Panc1 (cell line): ENCODE measurements around the gene AMFR. TPM values are rescaled to one million over a fixed set of nuclear protein-coding genes. Genes with fewer than 3 reads are reported as not detected.

Experiments used
- ATAC-seq: fragments of 200-7000 bp; cut with Tn5 transposase; 2 replicates; pipeline ENCODE4 v1.9.1; 2020; ENCODE audit warnings: mild to moderate bottlenecking, moderate library complexity
- BruUV-seq: library from RNA; stranded (reverse); fragments of 400-500 nt; replicated peaks from 2 replicates; lab custom pipeline; 2021; lab: Mats Ljungman, UMichigan
- CTCF ChIA-PET: fragments of 300-600 bp; sonication (Branson Sonifier 250); formaldehyde crosslinking; loops from one replicate; lab custom pipeline; 2022; ENCODE audit warnings: antibody characterized with exemption; lab: Charles Lee
- POLR2A ChIA-PET: fragments of 300-600 bp; sonication (Branson Sonifier 250); formaldehyde crosslinking; loops from one replicate; lab custom pipeline; 2022; ENCODE audit warnings: antibody characterized with exemption; lab: Charles Lee
- DNase-seq: peaks from one replicate; pipeline ENCODE4 v3.0.0-alpha.2; 2010; ENCODE audit warnings: low read depth, low spot score
- H3K27ac ChIP-seq: 2 replicates; pipeline ENCODE4 v1.5.1; 2011; ENCODE audit warnings: mild to moderate bottlenecking, low read length, inconsistent platforms
- H3K27me3 ChIP-seq: fragments of 200-500 bp; sonication (Bioruptor generic); 2 replicates; pipeline ENCODE4 v1.6.0; 2014; ENCODE audit warnings: low read length, inconsistent platforms; ENCODE audit not compliant: control insufficient read depth, insufficient read depth
- H3K36me3 ChIP-seq: fragments of 200-500 bp; sonication (Bioruptor generic); 2 replicates; pipeline ENCODE4 v1.5.1; 2014; ENCODE audit warnings: inconsistent platforms, mild to moderate bottlenecking, low read length, moderate library complexity; ENCODE audit not compliant: control insufficient read depth, insufficient read depth
- H3K4me1 ChIP-seq: 2 replicates; pipeline ENCODE4 v1.5.1; 2011; ENCODE audit warnings: inconsistent platforms, mild to moderate bottlenecking, low read length, moderate library complexity; ENCODE audit not compliant: control insufficient read depth, insufficient read depth
- H3K4me3 ChIP-seq, 2 experiments: 2 replicates each; pipeline ENCODE4 v1.5.1; 2011 to 2012; ENCODE audit warnings: low read depth in 2 of 2, low read length in 2 of 2, mild to moderate bottlenecking in 2 of 2, inconsistent platforms in 1 of 2, moderate library complexity in 1 of 2
- H3K9me3 ChIP-seq: fragments of 200-500 bp; sonication (Bioruptor generic); 2 replicates; pipeline ENCODE4 v1.5.1; 2014; ENCODE audit warnings: low read depth, mild to moderate bottlenecking, inconsistent platforms, low read length, moderate library complexity; ENCODE audit not compliant: control insufficient read depth, insufficient read depth
- POLR2AphosphoS5 ChIP-seq: IDR thresholded peaks from 2 replicates; pipeline ENCODE4 v1.6.1; 2012; ENCODE audit warnings: mild to moderate bottlenecking, low read depth, low read length, moderate library complexity
- SIN3A ChIP-seq: IDR thresholded peaks from 2 replicates; pipeline ENCODE4 v1.6.1; 2012; ENCODE audit warnings: low read depth, mild to moderate bottlenecking, low read length, moderate library complexity, borderline replicate concordance; ENCODE audit not compliant: insufficient read depth
- TCF7L2 ChIP-seq: IDR thresholded peaks from 2 replicates; pipeline ENCODE4 v1.6.1; 2011; ENCODE audit warnings: mild to moderate bottlenecking, low read depth, low read length, inconsistent platforms
- in situ Hi-C: cut with HindIII; loops from 2 replicates; pipeline ENCODE4 v1.10.0; 2016; ENCODE audit warnings: low sequenced_read_pairs, low pct_unique_long_range_greater_than_20kb
- intact Hi-C: fragments of 100-400 bp; cut with micrococcal nuclease; formaldehyde crosslinking; loops from one replicate; pipeline ENCODE4 v1.10.0; 2022; ENCODE audit not compliant: unreplicated experiment
- total RNA-seq: library from RNA; stranded (reverse); gene quantifications from one replicate; pipeline ENCODE4 v1.2.1, GENCODE V29; 2021; ENCODE audit not compliant: unreplicated experiment
- TF ChIP-seq, protein P1 (sequence below): fragments of 450-650 bp; IDR thresholded peaks from 2 replicates; pipeline ENCODE4 v1.5.1; 2017; ENCODE audit warnings: mild to moderate bottlenecking
- TF ChIP-seq, protein P2 (sequence below), 2 experiments: IDR thresholded peaks; 2 replicates each; pipeline ENCODE4 v1.6.1; 2011 to 2012; ENCODE audit warnings: low read depth in 2 of 2, control low read depth in 1 of 2, low read length in 1 of 2, mild to moderate bottlenecking in 1 of 2, moderate library complexity in 1 of 2; ENCODE audit not compliant: insufficient read depth in 1 of 2

AMFR gene
- total RNA-seq, 1 experiment from 2014 or later: 89.6 TPM

DNA sequence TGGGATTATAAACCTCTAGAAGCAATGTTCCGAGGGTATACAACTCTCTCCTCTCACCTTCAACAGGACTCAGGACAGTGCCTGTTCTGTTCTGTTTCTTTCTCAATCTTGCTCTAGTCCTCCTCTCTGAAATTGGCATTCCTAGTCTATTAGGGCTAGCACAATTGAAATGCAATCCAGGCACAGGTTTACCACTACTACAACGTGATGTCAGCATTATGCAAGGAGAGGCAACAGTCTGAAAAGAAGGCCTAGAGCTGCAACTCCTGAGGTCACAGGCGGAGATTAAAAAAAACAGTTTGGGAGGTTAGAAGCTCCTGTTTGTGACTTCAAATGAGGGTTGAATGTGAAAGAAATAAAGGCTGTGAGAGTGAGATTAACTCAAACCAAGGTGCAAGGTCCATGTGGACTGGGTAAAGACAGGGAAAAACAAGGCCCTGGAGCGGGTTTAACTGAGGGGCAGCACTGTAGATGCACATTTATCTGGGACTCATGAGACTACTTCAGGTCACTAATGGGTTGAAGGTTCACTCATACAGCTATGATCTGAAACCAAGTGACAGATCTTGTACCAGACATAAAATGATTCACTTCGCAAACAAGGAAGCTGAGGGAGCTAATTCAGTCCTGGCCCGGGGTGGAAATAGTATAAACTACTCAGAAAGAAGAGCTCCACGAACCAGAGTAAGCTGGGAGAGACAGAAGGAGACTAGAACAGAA is 16.8 kb downstream of the AMFR start:
- Histone ChIP-seq H3K4me3 (no peak overlapping the region), H3K27me3 (no peaks in the 10 kb centered on the region), H3K36me3 (peaks cover 7% of the 10 kb centered on the region), H3K4me1 (no peaks in the 10 kb centered on the region), H3K27ac (no peak overlapping the region), H3K9me3 (no peaks in the 10 kb centered on the region)
- CTCF ChIA-PET: no interaction called here
- ATAC-seq: no peak
- in situ Hi-C loops (no loop called here), intact Hi-C loops (no loop called here)
- TF ChIP-seq, protein P1, sequence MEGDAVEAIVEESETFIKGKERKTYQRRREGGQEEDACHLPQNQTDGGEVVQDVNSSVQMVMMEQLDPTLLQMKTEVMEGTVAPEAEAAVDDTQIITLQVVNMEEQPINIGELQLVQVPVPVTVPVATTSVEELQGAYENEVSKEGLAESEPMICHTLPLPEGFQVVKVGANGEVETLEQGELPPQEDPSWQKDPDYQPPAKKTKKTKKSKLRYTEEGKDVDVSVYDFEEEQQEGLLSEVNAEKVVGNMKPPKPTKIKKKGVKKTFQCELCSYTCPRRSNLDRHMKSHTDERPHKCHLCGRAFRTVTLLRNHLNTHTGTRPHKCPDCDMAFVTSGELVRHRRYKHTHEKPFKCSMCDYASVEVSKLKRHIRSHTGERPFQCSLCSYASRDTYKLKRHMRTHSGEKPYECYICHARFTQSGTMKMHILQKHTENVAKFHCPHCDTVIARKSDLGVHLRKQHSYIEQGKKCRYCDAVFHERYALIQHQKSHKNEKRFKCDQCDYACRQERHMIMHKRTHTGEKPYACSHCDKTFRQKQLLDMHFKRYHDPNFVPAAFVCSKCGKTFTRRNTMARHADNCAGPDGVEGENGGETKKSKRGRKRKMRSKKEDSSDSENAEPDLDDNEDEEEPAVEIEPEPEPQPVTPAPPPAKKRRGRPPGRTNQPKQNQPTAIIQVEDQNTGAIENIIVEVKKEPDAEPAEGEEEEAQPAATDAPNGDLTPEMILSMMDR: no peak
- TF ChIP-seq SIN3A (no peak), POLR2AphosphoS5 (no peak), TCF7L2 (no peak)
- TF ChIP-seq, protein P2, sequence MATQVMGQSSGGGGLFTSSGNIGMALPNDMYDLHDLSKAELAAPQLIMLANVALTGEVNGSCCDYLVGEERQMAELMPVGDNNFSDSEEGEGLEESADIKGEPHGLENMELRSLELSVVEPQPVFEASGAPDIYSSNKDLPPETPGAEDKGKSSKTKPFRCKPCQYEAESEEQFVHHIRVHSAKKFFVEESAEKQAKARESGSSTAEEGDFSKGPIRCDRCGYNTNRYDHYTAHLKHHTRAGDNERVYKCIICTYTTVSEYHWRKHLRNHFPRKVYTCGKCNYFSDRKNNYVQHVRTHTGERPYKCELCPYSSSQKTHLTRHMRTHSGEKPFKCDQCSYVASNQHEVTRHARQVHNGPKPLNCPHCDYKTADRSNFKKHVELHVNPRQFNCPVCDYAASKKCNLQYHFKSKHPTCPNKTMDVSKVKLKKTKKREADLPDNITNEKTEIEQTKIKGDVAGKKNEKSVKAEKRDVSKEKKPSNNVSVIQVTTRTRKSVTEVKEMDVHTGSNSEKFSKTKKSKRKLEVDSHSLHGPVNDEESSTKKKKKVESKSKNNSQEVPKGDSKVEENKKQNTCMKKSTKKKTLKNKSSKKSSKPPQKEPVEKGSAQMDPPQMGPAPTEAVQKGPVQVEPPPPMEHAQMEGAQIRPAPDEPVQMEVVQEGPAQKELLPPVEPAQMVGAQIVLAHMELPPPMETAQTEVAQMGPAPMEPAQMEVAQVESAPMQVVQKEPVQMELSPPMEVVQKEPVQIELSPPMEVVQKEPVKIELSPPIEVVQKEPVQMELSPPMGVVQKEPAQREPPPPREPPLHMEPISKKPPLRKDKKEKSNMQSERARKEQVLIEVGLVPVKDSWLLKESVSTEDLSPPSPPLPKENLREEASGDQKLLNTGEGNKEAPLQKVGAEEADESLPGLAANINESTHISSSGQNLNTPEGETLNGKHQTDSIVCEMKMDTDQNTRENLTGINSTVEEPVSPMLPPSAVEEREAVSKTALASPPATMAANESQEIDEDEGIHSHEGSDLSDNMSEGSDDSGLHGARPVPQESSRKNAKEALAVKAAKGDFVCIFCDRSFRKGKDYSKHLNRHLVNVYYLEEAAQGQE (IDR thresholded peaks at IDR 0.05; ENCODE audit: insufficient read depth in 1 of 2, low read depth in 2 of 2, low read length in 1 of 2): no peak
- no TSS peak for BruUV-seq
- no peak for DNase-seq
- POLR2A ChIA-PET: no interaction called here

DNA sequence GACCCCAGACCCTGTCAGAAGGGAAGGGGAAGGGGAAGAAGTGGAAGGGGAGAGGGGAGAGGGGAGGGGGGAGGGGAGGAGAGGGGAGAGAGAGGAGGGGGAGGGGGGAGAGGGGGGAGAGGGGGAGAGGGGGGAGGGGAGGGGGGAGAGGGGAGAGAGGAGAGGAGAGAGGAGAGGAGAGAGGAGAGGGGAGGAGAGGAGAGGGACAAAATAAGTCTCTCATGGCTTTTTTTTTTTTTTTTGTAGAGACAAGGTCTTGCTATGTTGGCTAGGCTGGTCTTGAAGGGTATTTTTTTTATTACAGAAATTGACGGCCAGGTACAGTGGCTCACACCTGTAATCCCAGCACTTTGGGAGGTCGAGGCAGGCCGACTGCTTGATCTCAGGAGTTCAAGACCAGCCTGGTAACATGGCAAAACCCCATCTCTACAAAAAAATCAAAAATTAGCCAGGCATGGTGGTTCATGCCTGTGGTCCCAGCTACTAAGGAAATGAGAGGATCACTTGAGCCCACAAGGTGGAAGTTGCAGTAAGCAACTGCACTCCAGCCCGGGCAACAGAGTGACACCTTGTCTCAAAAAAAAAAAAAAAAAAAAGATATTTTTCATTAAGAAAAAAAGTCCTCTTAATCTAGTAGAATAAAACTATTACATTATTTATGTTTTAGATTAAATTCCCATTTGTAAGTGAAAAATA is 19.2 kb downstream of the AMFR start:
- intact Hi-C loops (no loop called here), in situ Hi-C loops (no loop called here)
- POLR2A ChIA-PET: interaction anchor here (0.6 kb wide), 1 partner anchor 296 kb away, joined by 4 read pairs; no protein-coding TSS in a partner anchor
- no peak overlapping the region for H3K4me3 ChIP-seq
- H3K27me3 ChIP-seq: no peaks in the 10 kb centered on the region
- H3K9me3 ChIP-seq: no peaks in the 10 kb centered on the region
- H3K27ac ChIP-seq: no peak overlapping the region
- peaks cover 18% of the 10 kb centered on the region for H3K36me3 ChIP-seq
- no TSS peak for BruUV-seq
- DNase-seq: no peak
- no peak for ATAC-seq
- H3K4me1 ChIP-seq: no peaks in the 10 kb centered on the region
- TF ChIP-seq, protein P1: no peak
- TF ChIP-seq SIN3A (no peak), POLR2AphosphoS5 (no peak), TCF7L2 (no peak)
- TF ChIP-seq, protein P2 (IDR thresholded peaks at IDR 0.05; ENCODE audit: insufficient read depth in 1 of 2, low read depth in 2 of 2, low read length in 1 of 2): no peak
- CTCF ChIA-PET: no interaction called here
